Neural crest cell (in vitro differentiated cells): ENCODE data around the gene IQCN. TPM values are rescaled to one million over a fixed set of nuclear protein-coding genes. Genes with fewer than 3 reads are reported as not detected.

Source experiments
- DNase-seq: peaks from one replicate; pipeline ENCODE4 v3.0.0; 2021; ENCODE audit warnings: low read depth, mixed read lengths, low spot score
- H3K27ac Mint-ChIP-seq: one replicate; pipeline ENCODE4 v1.8.0; 2021; ENCODE audit warnings: mild to moderate bottlenecking, mixed read lengths; ENCODE audit not compliant: unreplicated experiment
- H3K27me3 Mint-ChIP-seq: 2 replicates; pipeline ENCODE4 v1.8.0; 2021; ENCODE audit warnings: low read depth, mild to moderate bottlenecking, mixed read lengths
- H3K36me3 Mint-ChIP-seq: 2 replicates; pipeline ENCODE4 v1.8.0; 2021; ENCODE audit warnings: low read depth, mild to moderate bottlenecking, mixed read lengths
- H3K4me1 Mint-ChIP-seq: 2 replicates; pipeline ENCODE4 v1.8.0; 2021; ENCODE audit warnings: mixed read lengths
- H3K4me3 Mint-ChIP-seq: one replicate; pipeline ENCODE4 v1.8.0; 2021; ENCODE audit warnings: mild to moderate bottlenecking, mixed read lengths
- H3K9me3 Mint-ChIP-seq: 2 replicates; pipeline ENCODE4 v1.8.0; 2021; ENCODE audit warnings: mixed read lengths
- total RNA-seq: library from RNA; stranded (reverse); gene quantifications from 2 replicates; pipeline ENCODE4 v1.2.1, GENCODE V29; 2021
- TF ChIP-seq, protein P1 (sequence below): fragments of 200-600 bp; sonication (generic); conservative IDR thresholded peaks from 2 replicates; pipeline ENCODE4 v1.5.0; 2021; ENCODE audit warnings: antibody characterized with exemption, mild to moderate bottlenecking

The IQCN gene
- total RNA-seq, 1 donor from 2014 or later = 2.2 TPM

DNA sequence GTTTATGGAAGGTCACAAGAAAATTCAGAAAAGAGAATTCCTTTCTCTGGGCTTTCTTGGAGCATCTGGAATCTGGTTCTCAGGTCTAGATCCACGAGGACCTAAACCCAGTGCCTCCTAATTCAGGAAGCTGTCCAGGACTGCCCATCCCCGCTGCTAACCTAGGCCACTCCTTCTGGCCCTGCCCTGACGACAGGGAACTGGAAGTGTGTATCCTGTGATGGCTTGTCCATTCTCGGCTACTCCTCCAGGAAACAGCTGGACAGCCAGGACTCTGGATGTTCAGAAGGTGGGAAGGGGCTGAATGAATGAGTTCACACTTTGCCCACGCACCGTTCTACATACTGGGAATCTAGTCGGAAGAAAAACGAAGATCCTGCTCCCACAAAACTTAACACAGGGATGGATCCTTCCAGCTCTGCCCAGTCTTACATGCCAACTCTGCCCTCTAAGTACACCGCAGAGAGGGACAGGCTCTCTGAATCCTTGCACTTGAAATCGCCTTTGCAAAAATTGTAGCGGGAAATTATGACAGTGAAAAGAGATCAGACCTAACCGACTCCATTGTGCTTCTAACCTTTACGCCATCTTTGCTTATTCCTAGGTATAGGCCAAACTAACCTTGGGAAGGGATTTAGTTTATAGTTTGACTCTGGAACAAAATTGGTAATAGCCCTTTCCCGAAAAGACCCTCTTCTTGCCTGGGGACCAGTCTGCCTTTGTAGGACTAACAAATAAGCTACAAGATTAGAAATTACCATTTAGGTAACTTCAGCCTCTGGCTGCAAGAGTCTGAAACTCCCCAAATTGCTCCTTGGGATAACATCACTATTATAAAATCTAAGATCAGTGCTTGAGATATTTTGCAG is 46.8 kb upstream of the IQCN start:
- DNase-seq = no peak
- H3K36me3 Mint-ChIP-seq = no peaks in the 10 kb centered on the region
- TF ChIP-seq, protein P1, sequence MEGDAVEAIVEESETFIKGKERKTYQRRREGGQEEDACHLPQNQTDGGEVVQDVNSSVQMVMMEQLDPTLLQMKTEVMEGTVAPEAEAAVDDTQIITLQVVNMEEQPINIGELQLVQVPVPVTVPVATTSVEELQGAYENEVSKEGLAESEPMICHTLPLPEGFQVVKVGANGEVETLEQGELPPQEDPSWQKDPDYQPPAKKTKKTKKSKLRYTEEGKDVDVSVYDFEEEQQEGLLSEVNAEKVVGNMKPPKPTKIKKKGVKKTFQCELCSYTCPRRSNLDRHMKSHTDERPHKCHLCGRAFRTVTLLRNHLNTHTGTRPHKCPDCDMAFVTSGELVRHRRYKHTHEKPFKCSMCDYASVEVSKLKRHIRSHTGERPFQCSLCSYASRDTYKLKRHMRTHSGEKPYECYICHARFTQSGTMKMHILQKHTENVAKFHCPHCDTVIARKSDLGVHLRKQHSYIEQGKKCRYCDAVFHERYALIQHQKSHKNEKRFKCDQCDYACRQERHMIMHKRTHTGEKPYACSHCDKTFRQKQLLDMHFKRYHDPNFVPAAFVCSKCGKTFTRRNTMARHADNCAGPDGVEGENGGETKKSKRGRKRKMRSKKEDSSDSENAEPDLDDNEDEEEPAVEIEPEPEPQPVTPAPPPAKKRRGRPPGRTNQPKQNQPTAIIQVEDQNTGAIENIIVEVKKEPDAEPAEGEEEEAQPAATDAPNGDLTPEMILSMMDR = no peak
- H3K4me3 Mint-ChIP-seq = peak overlapping the region; percentile 95
- H3K9me3 Mint-ChIP-seq = no peaks in the 10 kb centered on the region
- H3K27ac Mint-ChIP-seq = peak overlapping the region; percentile 71
- peaks cover 30% of the 10 kb centered on the region for H3K4me1 Mint-ChIP-seq
- no peaks in the 10 kb centered on the region for H3K27me3 Mint-ChIP-seq

DNA sequence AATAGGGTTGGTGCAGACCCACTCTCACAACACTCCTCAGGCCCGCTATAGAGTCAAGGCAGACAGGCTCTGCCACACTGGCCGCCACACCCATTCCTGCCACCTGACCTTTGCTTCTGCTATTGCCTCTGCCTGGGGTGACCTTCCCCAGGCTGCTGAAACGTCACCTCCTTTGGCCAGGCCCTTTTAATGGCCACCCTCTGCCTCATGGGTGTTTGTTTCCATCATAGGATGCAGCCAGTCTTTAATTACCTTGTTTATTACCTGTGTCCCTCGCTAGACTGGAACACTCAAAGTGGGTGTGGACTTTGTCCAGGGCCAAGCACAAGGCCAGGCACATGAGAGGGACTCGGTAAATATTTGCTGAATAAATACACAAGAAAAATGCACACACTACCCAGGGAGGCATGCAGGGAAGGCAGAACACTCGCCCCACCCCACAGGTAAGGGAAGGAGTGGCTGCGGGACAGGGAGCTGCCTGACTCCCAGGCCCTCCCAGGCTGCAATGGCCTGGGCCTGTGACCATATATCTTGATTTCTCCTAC is 45.4 kb upstream of the IQCN start:
- Mint-ChIP-seq H3K36me3 (no peaks in the 10 kb centered on the region), H3K27ac (no peak overlapping the region), H3K9me3 (no peaks in the 10 kb centered on the region), H3K4me3 (peak overlapping the region; percentile 71), H3K4me1 (peaks cover 30% of the 10 kb centered on the region), H3K27me3 (no peaks in the 10 kb centered on the region)
- TF ChIP-seq, protein P1 = no peak
- DNase-seq = no peak

DNA sequence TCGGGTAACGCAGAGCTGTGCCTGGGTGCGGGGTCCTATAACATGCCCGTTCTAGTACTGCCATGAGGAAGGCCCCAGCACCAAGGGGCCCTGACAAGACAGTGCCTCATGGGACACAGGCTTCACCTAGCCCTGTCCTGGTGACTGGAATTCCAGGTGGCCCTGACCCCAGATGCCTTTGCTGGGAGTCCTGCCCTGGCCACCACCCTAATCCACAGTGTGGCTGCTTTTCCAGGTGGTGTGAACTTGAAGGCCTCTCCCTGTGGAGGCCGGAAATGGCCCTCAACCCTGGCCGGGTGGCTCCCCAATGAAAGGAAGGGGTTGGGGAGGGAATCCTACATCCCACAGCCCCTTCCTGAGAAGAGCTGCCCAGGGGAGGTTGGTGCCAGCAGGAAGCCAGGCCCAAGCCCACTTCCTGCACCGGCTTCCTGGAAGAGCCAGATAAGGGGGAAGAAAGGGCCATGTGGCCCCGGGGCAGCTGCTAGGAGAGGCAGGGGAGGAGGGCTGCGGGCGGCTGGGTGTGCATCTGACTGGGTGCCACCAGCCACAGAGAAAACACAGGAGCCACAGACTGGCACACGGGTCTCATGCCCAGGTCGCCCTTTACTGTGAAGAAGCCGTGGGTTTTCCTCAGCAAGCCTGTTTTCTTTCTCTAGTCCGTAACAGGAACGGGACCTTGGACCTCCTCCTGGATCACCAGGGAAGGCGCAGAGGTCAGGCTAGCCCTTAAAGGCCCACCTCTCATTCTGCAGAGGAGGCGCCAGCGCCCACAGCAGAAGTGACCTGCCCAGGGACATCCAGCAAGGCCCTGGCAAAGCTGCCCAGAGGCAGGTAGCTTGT is 43.9 kb upstream of the IQCN start:
- Mint-ChIP-seq H3K27me3 (no peaks in the 10 kb centered on the region), H3K9me3 (no peaks in the 10 kb centered on the region), H3K36me3 (no peaks in the 10 kb centered on the region), H3K4me1 (peaks cover 21% of the 10 kb centered on the region), H3K27ac (peak overlapping the region; percentile 12), H3K4me3 (no peak overlapping the region)
- DNase-seq = no peak
- TF ChIP-seq, protein P1 = no peak

DNA sequence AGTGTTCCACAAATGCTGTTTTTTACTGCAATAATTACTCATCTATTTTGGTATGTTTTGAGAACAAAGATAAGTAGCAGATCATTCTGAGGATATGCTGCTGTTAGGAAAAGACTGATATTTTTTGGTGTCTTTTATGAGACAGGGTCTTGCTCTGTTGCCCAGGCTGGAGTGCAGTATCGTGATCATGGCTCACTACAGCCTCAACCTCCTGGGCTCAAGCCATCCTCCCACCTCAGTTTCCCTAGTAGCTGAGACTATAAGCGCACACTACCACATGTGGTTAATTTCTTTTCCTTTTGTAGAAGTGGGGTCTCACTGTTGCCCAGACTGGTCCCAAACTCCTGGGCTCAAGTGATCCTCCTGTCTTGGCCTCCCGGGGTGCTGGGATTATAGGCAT is 39.1 kb upstream of the IQCN start:
- no peaks in the 10 kb centered on the region for H3K4me1 Mint-ChIP-seq
- no peaks in the 10 kb centered on the region for H3K36me3 Mint-ChIP-seq
- no peak overlapping the region for H3K27ac Mint-ChIP-seq
- DNase-seq = no peak
- H3K4me3 Mint-ChIP-seq = no peak overlapping the region
- TF ChIP-seq, protein P1 = no peak
- H3K27me3 Mint-ChIP-seq = no peaks in the 10 kb centered on the region
- H3K9me3 Mint-ChIP-seq = no peaks in the 10 kb centered on the region

DNA sequence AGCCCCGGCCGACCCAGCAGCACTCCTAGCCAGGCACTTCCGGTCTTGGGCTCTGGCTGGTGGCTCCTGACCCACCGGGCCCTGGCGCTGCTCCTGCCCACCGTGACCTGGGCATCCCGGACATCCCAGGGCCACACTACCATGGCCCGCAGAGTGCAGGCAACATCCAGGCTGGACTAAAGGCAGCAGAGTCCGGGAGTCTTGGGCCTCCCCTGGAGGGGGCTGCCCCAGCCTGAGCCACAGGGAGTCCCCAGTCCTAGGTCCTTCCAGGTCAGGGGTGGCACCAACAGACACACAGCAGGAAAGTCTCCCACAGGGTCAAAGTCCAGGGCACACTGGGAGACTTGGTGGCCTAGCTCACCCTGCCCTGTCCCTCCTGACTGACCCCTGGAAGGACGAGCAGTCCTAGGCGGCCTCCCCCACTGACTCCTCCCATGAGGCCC is 37.9 kb upstream of the IQCN start:
- Mint-ChIP-seq H3K4me1 (peaks cover under 1% of the 10 kb centered on the region), H3K27ac (no peak overlapping the region), H3K9me3 (no peaks in the 10 kb centered on the region), H3K27me3 (no peaks in the 10 kb centered on the region), H3K4me3 (no peak overlapping the region), H3K36me3 (no peaks in the 10 kb centered on the region)
- TF ChIP-seq, protein P1 = no peak
- DNase-seq = no peak
